ENCODE results near the gene PRPF38B. TPM values are rescaled to one million over a fixed set of nuclear protein-coding genes. Genes with fewer than 3 reads are reported as not detected.

PRPF38B gene
- polyA plus RNA-seq, 1 donor (not counting 4 experiments of a cell fraction or from before 2014, with no cell fraction given): 41.0 TPM

GRCh38 chr1:108653431-108654105 lies 38.5 kb upstream of the PRPF38B start:
- TF ChIP-seq EZH2 (IDR thresholded peaks at IDR 0.05; ENCODE audit: low read length): no peak
- TF ChIP-seq CTCF (optimal IDR thresholded peaks at IDR 0.05 in 1 of 3, IDR thresholded peaks at IDR 0.05 in 1 of 3, conservative IDR thresholded peaks at IDR 0.05 in 1 of 3; ENCODE audit: extremely low read depth in 1 of 3, insufficient read depth in 2 of 3, low read length in 3 of 3): no peak
- no peaks in the 10 kb centered on the region for H3K9me3 ChIP-seq (ENCODE audit: control insufficient read depth, low read depth, low read length)
- no peak overlapping the region for H3K4me2 ChIP-seq (ENCODE audit: control insufficient read depth, extremely low read depth, insufficient read depth, low read depth, low read length)
- no peak overlapping the region for H3K9ac ChIP-seq (ENCODE audit: control insufficient read depth, extremely low read depth, insufficient read depth, low read length)
- dilution Hi-C loops (cut with MboI; ENCODE audit: extremely low pct_ligation_motif_present, low sequenced_read_pairs): no loop called here
- H3K4me1 ChIP-seq (ENCODE audit: control insufficient read depth, extremely low read depth, insufficient read depth, low read length): no peaks in the 10 kb centered on the region
- H3K9me1 ChIP-seq (ENCODE audit: control insufficient read depth, extremely low read depth, insufficient read depth, low read length): no peaks in the 10 kb centered on the region
- FAIRE-seq (no peak), DNase-seq (ENCODE audit: low read depth, low spot score) (no peak)
- no peaks in the 10 kb centered on the region for H3K27me3 ChIP-seq (ENCODE audit: control insufficient read depth, extremely low read depth, insufficient read depth, low read length)
- no peak overlapping the region for H3K27ac ChIP-seq (ENCODE audit: control insufficient read depth, insufficient read depth, low read length)
- H3K4me3 ChIP-seq (ENCODE audit: control insufficient read depth in 2 of 3, extremely low read depth in 1 of 3, insufficient read depth in 2 of 3, low read depth in 1 of 3, low read length in 3 of 3): no peak overlapping the region
- H3K79me2 ChIP-seq (ENCODE audit: control insufficient read depth, insufficient read depth, low read length): no peaks in the 10 kb centered on the region
- no peaks in the 10 kb centered on the region for H4K20me1 ChIP-seq (ENCODE audit: control insufficient read depth, extremely low read depth, insufficient read depth, low read length)
- no peak overlapping the region for H2AFZ ChIP-seq (ENCODE audit: control insufficient read depth, low read length)
- no peaks in the 10 kb centered on the region for H3K36me3 ChIP-seq (ENCODE audit: control insufficient read depth in 2 of 2, extremely low read depth in 1 of 2, insufficient read depth in 2 of 2, low read length in 2 of 2)

- FAIRE-seq (no peak), DNase-seq (ENCODE audit: low read depth, low spot score) (no peak)
- Histone ChIP-seq H3K9me3 (ENCODE audit: control insufficient read depth, low read depth, low read length) (no peaks in the 10 kb centered on the region), H3K79me2 (ENCODE audit: control insufficient read depth, insufficient read depth, low read length) (no peaks in the 10 kb centered on the region), H3K9ac (ENCODE audit: control insufficient read depth, extremely low read depth, insufficient read depth, low read length) (no peak overlapping the region), H3K9me1 (ENCODE audit: control insufficient read depth, extremely low read depth, insufficient read depth, low read length) (no peaks in the 10 kb centered on the region), H3K4me1 (ENCODE audit: control insufficient read depth, extremely low read depth, insufficient read depth, low read length) (peaks cover 3% of the 10 kb centered on the region), H3K36me3 (ENCODE audit: control insufficient read depth in 2 of 2, extremely low read depth in 1 of 2, insufficient read depth in 2 of 2, low read length in 2 of 2) (no peaks in the 10 kb centered on the region), H3K27ac (ENCODE audit: control insufficient read depth, insufficient read depth, low read length) (no peak overlapping the region), H2AFZ (ENCODE audit: control insufficient read depth, low read length) (no peak overlapping the region), H3K27me3 (ENCODE audit: control insufficient read depth, extremely low read depth, insufficient read depth, low read length) (no peaks in the 10 kb centered on the region), H4K20me1 (ENCODE audit: control insufficient read depth, extremely low read depth, insufficient read depth, low read length) (no peaks in the 10 kb centered on the region), H3K4me2 (ENCODE audit: control insufficient read depth, extremely low read depth, insufficient read depth, low read depth, low read length) (no peak overlapping the region), H3K4me3 (ENCODE audit: control insufficient read depth in 2 of 3, extremely low read depth in 1 of 3, insufficient read depth in 2 of 3, low read depth in 1 of 3, low read length in 3 of 3) (no peak overlapping the region)
- TF ChIP-seq CTCF (optimal IDR thresholded peaks at IDR 0.05 in 1 of 3, IDR thresholded peaks at IDR 0.05 in 1 of 3, conservative IDR thresholded peaks at IDR 0.05 in 1 of 3; ENCODE audit: extremely low read depth in 1 of 3, insufficient read depth in 2 of 3, low read length in 3 of 3): no peak
- no peak for TF ChIP-seq EZH2 (IDR thresholded peaks at IDR 0.05; ENCODE audit: low read length)
- dilution Hi-C loops (cut with MboI; ENCODE audit: extremely low pct_ligation_motif_present, low sequenced_read_pairs): no loop called here
Observed at GRCh38 chr1:108657356-108658080, 34.6 kb upstream of the PRPF38B start.

All from keratinocyte (primary cell).